HEK293T (cell line): Measurements from ENCODE around the gene PPCS.

Source experiments
- ELF4 ChIP-seq: fragments of 450-650 bp; IDR thresholded peaks from 2 replicates; pipeline ENCODE4 v1.6.1; 2017; ENCODE audit warnings: antibody characterized with exemption
- PKNOX1 ChIP-seq: fragments of 450-650 bp; IDR thresholded peaks from 2 replicates; pipeline ENCODE4 v1.6.1; 2016
- SP1 ChIP-seq: fragments of 450-650 bp; IDR thresholded peaks from 2 replicates; pipeline ENCODE4 v1.6.1; 2017
- TARDBP ChIP-seq: fragments of 450-650 bp; IDR thresholded peaks from 2 replicates; pipeline ENCODE4 v1.6.1; 2016

- no peak for TF ChIP-seq TARDBP
- no peak for TF ChIP-seq SP1
- TF ChIP-seq PKNOX1, result no peak
- no peak for TF ChIP-seq ELF4
These were observed 13.7 kb upstream of the PPCS start for GRCh38 chr1:42442662-42443061.
